HPDE6-E6E7 (cell line): ENCODE measurements around the gene GRB14.

Source experiments
- DNase-seq: peaks from one replicate; pipeline ENCODE4 v3.0.0; 2011; ENCODE audit warnings: missing footprints; ENCODE audit errors: extremely low spot score

Gene GRB14

DNA sequence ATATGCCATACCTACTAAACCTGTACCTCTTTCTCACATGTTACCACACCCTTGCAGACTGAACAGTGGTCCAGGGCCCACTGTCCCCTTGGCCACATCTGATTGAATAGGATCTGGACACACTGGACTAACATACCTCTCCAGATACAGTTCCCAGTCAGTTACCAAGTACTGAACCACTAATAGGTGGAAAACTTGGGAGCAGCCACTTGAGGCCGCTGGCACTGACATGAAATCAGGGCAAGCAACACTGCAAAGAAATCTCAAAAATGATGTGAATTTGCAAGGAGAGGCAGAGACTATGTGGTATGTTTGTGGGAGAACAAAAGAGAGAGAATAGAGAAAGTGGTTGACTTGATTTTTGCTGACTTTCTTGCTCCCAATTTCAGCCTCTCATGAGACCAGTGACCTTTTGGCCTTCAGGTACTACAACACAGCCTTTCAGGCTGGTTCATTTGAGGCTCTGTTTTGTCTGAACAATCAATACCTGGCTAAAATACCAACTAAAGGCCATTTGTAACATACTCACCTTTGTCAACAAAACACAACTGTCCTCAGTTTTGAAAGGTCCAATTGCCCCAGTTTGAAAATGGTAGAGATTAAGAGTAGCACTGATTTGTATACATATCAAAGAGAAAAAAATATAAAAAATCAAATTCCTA is 7.8 kb downstream of the GRB14 start:
- DNase-seq, result no peak

DNA sequence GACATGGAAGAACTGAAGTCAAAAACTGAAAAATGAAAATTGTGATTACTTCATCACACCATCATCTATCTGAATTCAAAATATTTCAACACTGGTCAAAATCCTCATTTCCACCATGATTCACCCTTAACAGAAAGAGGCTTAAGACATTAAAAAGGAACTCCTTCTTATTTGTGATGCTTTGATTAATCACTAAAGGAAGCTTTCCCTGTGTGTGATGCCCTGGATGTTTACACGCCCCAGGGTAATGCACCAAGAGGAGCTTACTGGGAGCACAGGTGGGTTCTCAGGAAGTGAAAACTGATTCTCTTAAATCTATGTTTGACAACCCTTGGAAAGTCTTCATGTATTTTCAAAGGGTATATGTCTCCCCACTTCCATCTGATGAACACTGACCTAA is 11.5 kb downstream of the GRB14 start:
- peak; percentile 36 for DNase-seq

GRCh38 chr2:164606557-164606956 is 14.7 kb downstream of the GRB14 start:
- no peak for DNase-seq

- DNase-seq, result no peak
Observed at GRCh38 chr2:164605295-164605694, 16.0 kb downstream of the GRB14 start.

DNA sequence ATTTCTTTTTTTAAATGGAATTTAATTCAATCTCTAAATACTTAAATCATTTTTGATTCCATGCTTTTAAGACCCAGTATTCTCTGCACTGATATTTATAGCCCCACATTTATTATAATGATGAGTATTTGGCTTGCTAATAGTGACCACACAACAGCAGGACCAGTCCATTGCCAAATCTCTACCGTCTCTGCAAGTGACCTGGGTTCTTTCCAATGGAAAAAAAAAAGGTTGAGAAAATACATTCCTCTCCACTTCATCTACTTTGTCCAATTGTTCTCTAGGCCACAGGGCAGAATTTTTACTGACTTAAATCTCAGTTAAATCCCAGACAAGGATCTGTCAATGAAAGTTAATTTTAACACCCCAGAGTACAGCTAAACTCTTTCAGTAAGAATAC is 20.5 kb downstream of the GRB14 start:
- DNase-seq, result no peak

DNA sequence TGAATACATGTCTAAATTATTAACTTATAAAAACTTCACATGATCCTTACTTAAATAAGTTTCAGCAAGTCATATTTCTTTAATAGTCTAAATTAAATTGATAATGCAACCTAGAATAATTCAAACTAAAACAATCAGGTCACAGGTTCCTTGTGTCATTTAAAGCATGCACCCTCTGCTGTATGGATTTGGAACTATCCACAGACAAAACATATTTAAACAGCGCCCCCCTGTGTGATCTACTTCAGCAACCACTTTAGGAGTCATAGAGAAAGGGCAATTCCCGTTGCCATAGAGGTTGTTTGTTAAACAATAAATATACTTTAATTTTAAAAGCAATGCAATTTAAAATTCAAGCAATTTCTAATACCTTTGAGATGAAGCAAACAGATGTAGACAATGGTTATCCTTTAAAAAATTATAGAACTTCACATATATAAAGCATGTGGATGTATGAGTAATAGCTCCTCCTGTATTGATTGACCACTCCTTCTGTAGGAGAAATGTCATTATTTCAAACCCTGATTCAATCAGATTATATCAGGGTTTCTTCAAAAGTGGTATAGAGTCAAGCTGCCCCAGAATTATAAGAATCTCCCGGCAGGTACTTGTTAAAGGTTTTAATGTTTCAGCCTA is 21.2 kb downstream of the GRB14 start:
- DNase-seq, result peak; percentile 39

DNA sequence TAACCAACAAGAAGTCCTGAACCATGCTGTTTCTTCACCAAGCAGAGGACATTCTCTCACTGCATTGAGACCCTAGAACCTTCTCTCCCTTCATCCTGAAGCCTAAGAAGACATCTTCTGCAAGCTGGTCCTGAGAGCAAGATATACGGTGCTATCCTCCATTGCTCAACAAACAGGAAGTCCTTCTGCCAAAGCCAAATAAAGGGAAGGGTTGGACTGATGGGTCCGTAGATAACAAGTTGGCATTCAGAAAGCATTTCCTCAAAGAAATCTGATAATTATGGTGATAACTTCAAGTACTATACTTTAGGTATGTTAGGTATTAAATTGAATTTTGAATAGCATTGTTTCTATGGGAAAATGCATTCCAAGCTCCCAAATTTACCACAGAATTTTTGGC is 23.3 kb downstream of the GRB14 start:
- no peak for DNase-seq

GRCh38 chr2:164595031-164595430 is 26.3 kb downstream of the GRB14 start:
- DNase-seq, result no peak

DNA sequence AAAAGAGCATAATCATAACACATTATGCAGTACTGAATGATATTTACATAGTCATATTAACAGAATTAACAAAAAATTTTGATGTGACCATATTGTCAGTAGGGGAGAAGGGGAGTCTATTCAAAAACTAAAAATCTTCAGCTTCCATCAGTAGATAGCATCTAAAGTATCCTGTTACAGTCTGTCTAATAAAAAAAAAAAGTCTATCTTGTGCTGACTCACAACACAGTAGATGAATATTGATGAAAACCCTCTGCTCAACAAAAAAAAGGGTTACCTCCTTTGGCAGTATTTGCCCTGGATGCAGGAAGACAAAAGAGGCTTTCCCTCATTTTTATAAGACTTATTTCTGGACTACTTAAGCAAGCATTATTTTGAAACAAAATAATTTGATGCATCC is 27.3 kb downstream of the GRB14 start:
- DNase-seq, result no peak

- no peak for DNase-seq
Observed at GRCh38 chr2:164593541-164593940, 27.7 kb downstream of the GRB14 start.

DNA sequence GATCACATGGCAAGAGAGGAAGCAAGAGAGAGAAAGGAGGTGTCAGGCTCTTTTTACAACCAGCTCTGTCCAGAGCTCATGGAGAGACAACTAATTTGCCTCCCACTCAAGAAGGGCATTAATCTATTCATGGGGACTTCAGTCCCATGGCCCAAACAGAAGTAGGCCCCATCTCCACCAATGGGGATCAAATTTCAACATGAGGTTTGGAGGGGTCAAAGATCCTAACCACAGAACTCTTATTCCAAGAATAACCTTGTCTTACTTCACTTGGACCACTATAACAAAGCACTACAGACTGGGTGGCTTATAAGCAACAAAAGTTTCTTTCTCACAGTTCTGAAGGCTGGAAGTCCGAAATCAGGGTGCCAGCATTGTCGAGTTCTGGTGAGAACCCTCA is 31.8 kb downstream of the GRB14 start:
- DNase-seq, result no peak

- no peak for DNase-seq
Observed at GRCh38 chr2:164581050-164581449, 40.2 kb downstream of the GRB14 start.

GRCh38 chr2:164574931-164575330 is 46.4 kb downstream of the GRB14 start:
- no peak for DNase-seq

DNA sequence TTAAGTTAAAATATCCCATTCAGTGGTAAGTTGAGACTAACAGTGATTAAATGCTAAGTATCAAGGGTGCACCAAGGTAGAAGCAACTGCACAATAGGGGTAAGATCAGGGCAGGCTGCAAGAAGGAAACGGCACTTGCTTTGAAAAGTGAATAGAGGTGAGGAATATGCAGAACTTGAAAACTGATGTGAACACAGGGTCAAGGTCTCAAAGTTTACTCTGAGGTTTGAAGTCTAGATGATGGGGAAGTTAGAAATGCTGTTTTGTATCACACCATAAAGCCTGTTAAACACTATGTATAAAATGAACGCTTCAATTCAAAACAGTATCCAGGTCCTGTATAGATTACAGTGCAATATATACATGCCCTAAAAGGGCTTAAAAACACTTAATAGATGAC is 50.8 kb downstream of the GRB14 start:
- DNase-seq, result no peak

- no peak for DNase-seq
Observed at GRCh38 chr2:164569378-164569777, 51.9 kb downstream of the GRB14 start.

DNA sequence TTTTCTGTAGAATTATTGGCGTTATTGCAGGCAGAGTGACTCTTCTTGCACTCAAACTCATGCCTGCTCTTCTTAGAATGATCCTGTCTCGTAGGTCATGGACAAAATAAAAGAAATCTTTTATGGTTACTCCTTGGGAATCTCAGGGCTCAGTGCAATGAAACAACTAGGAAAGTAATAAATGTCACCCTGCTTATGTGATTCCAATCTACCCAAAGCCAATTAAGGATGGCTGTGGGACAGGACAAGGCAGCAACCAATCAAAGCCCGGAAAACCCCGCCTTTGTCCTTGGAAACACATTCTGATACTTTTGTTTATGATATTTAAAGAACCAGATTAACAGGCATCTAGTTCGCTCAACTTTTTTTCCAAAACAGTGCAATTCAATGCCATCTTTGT is 53.0 kb downstream of the GRB14 start:
- no peak for DNase-seq

- DNase-seq, result no peak
Observed at GRCh38 chr2:164567335-164567989, 53.8 kb downstream of the GRB14 start.

DNA sequence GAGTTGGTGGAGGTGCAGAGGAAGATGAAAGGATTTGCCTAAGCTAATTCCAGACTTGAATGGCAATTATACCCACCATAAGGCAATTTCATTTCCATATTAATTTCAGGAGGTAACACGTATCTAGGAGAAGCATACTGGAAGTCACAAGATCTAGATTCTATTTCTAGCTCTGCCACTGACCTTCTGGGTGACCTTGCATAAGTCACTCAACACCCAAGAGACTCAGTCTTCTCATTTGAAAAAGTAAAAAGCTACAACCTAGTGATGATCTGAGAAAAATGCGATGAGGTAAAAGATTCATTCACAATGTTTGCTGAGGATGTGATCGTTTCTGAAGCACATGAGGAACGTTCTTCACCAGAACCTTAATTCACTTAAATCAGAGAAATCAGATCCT is 55.9 kb downstream of the GRB14 start:
- no peak for DNase-seq

DNA sequence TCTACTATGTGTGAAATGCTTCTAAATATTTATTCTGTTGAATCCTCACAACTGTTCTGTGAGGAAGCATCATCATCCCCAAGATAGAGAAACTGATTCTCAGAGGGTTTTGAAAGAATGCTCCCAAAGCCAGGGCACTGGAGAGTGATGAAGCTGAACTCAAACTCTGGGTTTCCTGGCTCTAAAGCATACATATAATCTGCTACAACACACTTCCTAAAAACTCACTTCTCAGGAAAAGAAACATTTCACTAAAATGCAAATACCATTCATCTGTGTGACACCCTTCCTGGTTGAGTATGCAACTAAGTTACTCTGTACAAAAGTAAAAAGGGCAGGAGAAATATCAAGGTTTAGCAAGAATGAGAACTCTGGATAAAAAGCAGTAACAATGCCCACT is 58.6 kb downstream of the GRB14 start:
- no peak for DNase-seq

DNA sequence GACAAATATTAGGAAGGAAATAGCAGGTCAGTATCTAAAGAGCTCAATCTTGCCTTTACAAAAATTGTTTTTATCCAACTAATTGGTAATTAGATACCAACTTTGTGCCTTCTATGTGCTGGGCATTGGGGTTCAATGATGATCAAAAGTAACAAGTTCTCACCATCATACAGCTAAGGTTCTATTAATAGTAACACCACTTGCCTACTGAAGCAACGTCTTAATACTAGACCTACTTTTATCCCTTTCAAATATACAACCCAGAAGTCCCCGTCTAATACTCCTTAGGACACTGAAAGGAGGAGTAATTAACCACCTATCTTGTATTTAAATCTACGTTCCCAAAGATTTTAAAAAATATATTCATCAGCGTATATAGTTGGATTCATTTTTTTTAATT is 59.3 kb downstream of the GRB14 start:
- DNase-seq, result no peak

- no peak for DNase-seq
Observed at GRCh38 chr2:164561416-164561815, 59.9 kb downstream of the GRB14 start.

- DNase-seq, result no peak
Observed at GRCh38 chr2:164560902-164561301, 60.4 kb downstream of the GRB14 start.

DNA sequence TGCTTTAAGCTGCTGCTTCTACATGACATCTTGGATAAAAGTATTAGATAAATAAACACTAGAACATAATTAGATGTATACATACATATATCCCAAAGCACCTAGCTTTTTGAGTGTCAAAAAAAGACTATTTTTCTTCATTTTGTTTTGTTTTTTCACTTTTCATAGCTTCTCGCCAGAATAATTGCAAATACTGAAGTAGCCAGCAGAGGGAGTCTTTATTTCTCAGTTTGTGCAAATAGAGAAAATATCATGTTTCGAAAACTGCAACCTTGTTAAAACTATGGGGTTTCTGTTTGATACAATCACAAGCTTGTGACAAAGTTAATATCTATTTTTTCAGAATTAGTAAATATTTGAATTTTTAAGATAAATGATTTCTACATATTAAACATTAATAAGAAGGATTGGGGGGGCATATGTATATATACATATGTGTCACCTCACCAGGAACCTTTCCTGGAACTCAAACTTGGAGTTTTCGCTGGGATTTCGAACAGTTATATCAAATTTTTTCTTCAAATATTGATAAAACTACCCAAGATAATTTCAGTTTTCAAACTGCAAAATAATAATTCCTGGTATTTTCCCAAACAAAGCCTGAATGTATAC is 61.0 kb downstream of the GRB14 start:
- DNase-seq, result peak; percentile 6
